PC-3 (cell line): ENCODE results near the gene PREX1. TPM values are rescaled to one million over a fixed set of nuclear protein-coding genes. Genes with fewer than 3 reads are reported as not detected.

Source experiments
- ATAC-seq: fragments of 200-7000 bp; cut with Tn5 transposase; 2 replicates; pipeline ENCODE4 v1.9.1; 2020; ENCODE audit warnings: mild to moderate bottlenecking, moderate library complexity
- BruUV-seq: library from RNA; stranded (reverse); fragments of 400-500 nt; replicated peaks from 2 replicates; lab custom pipeline; 2021; lab: Mats Ljungman, UMichigan
- CTCF ChIA-PET: fragments of 300-600 bp; sonication (Branson Sonifier 250); formaldehyde crosslinking; loops from one replicate; lab custom pipeline; 2022; ENCODE audit warnings: antibody characterized with exemption; lab: Charles Lee
- POLR2A ChIA-PET: fragments of 300-600 bp; sonication (Branson Sonifier 250); formaldehyde crosslinking; loops from one replicate; lab custom pipeline; 2022; ENCODE audit warnings: antibody characterized with exemption; ENCODE audit not compliant: unreplicated experiment; lab: Charles Lee
- DNase-seq: peaks from one replicate; pipeline ENCODE4 v3.0.0-alpha.2; 2015
- H2AFZ ChIP-seq: fragments of 300-600 bp; sonication (generic); 2 replicates; pipeline ENCODE4 v1.6.0; 2016; ENCODE audit warnings: antibody characterized with exemption, low read length
- H3F3A ChIP-seq: fragments of 300-600 bp; sonication (generic); one replicate; pipeline ENCODE4 v1.6.0; 2017; ENCODE audit warnings: antibody characterized with exemption, low read length, control low read depth, mild to moderate bottlenecking; ENCODE audit not compliant: unreplicated experiment
- H3K27ac ChIP-seq: fragments of 300-600 bp; sonication (generic); 2 replicates; pipeline ENCODE4 v1.5.1; 2016; ENCODE audit warnings: mild to moderate bottlenecking, low read length
- H3K27me3 ChIP-seq: fragments of 300-600 bp; sonication (generic); 2 replicates; pipeline ENCODE4 v1.6.1; 2016; ENCODE audit warnings: low read length, mixed read lengths
- H3K36me3 ChIP-seq: fragments of 300-600 bp; sonication (generic); 2 replicates; pipeline ENCODE4 v1.6.1; 2016; ENCODE audit warnings: low read depth, mixed run types, low read length, mixed read lengths
- H3K4me1 ChIP-seq: fragments of 300-600 bp; sonication (generic); 2 replicates; pipeline ENCODE4 v1.5.1; 2016; ENCODE audit warnings: low read length; ENCODE audit not compliant: insufficient read depth
- H3K4me2 ChIP-seq: fragments of 300-600 bp; sonication (generic); 2 replicates; pipeline ENCODE4 v1.6.0; 2016; ENCODE audit warnings: low read length
- H3K4me3 ChIP-seq: fragments of 300-600 bp; sonication (generic); 2 replicates; pipeline ENCODE4 v1.5.1; 2016; ENCODE audit warnings: mild to moderate bottlenecking, low read length, mixed read lengths
- H3K79me2 ChIP-seq: fragments of 300-600 bp; sonication (generic); 2 replicates; pipeline ENCODE4 v1.6.1; 2017; ENCODE audit warnings: low read length, mixed read lengths
- H3K9ac ChIP-seq: fragments of 300-600 bp; sonication (generic); 2 replicates; pipeline ENCODE4 v1.6.0; 2016; ENCODE audit warnings: mild to moderate bottlenecking, low read length
- H3K9me2 ChIP-seq: fragments of 300-600 bp; sonication (generic); replicated peaks from 2 replicates; pipeline ENCODE4 v1.6.1; 2016; ENCODE audit warnings: mixed run types, low read length, mixed read lengths
- H3K9me3 ChIP-seq: fragments of 300-600 bp; sonication (generic); 2 replicates; pipeline ENCODE4 v1.6.1; 2016; ENCODE audit warnings: low read length, mixed read lengths
- H4K20me1 ChIP-seq: fragments of 300-600 bp; sonication (generic); 2 replicates; pipeline ENCODE4 v1.6.1; 2016; ENCODE audit warnings: low read length, mixed read lengths
- EZH2 ChIP-seq: fragments of 300-600 bp; sonication (generic); IDR thresholded peaks from one replicate; pipeline ENCODE4 v1.6.1; 2017; ENCODE audit warnings: antibody characterized with exemption, mild to moderate bottlenecking, low read length; ENCODE audit not compliant: unreplicated experiment
- EZH2phosphoT487 ChIP-seq: fragments of 300-600 bp; sonication (generic); IDR thresholded peaks from 2 replicates; pipeline ENCODE4 v1.6.1; 2018; ENCODE audit warnings: mild to moderate bottlenecking, antibody characterized with exemption, low read length, borderline replicate concordance
- intact Hi-C: fragments of 100-400 bp; cut with micrococcal nuclease; formaldehyde crosslinking; loops from 2 replicates; pipeline ENCODE4 v1.9.0; 2023
- total RNA-seq: library from RNA; depleted of rRNA; stranded (reverse); fragments of >200 nt; gene quantifications from 2 replicates; pipeline ENCODE4 v1.2.3, GENCODE V29; 2014
- TF ChIP-seq, protein P1 (sequence below): fragments of 300-600 bp; sonication (generic); conservative IDR thresholded peaks from 2 replicates; pipeline ENCODE4 v1.5.1; 2017; ENCODE audit warnings: antibody characterized with exemption, low read depth, mild to moderate bottlenecking, low read length

PREX1 gene
- total RNA-seq, 1 experiment from 2014 or later = 22.1 TPM

- Histone ChIP-seq H3K9me3 (no peaks in the 10 kb centered on the region), H3K4me2 (no peak overlapping the region), H3K4me1 (peaks cover 10% of the 10 kb centered on the region; the same call in 1 of the 2 replicates), H3K79me2 (no peaks in the 10 kb centered on the region), H2AFZ (no peak overlapping the region), H3K27me3 (no peaks in the 10 kb centered on the region), H3F3A (no peaks in the 10 kb centered on the region), H3K4me3 (no peak overlapping the region), H3K9ac (no peak overlapping the region), H3K9me2 (no peaks in the 10 kb centered on the region), H3K36me3 (no peaks in the 10 kb centered on the region), H3K27ac (no peak overlapping the region), H4K20me1 (no peaks in the 10 kb centered on the region)
- ChIA-PET POLR2A (interaction anchor here (0.6 kb wide), 3 partner anchors 823 to 1589 kb away, joined by 3 to 4 read pairs (median 3); no protein-coding TSS in a partner anchor), CTCF (no interaction called here)
- intact Hi-C loops = no loop called here
- peak; percentile 92 for ATAC-seq
- no TSS peak for BruUV-seq
- TF ChIP-seq, protein P1, sequence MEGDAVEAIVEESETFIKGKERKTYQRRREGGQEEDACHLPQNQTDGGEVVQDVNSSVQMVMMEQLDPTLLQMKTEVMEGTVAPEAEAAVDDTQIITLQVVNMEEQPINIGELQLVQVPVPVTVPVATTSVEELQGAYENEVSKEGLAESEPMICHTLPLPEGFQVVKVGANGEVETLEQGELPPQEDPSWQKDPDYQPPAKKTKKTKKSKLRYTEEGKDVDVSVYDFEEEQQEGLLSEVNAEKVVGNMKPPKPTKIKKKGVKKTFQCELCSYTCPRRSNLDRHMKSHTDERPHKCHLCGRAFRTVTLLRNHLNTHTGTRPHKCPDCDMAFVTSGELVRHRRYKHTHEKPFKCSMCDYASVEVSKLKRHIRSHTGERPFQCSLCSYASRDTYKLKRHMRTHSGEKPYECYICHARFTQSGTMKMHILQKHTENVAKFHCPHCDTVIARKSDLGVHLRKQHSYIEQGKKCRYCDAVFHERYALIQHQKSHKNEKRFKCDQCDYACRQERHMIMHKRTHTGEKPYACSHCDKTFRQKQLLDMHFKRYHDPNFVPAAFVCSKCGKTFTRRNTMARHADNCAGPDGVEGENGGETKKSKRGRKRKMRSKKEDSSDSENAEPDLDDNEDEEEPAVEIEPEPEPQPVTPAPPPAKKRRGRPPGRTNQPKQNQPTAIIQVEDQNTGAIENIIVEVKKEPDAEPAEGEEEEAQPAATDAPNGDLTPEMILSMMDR = no peak
- TF ChIP-seq EZH2 (no peak), EZH2phosphoT487 (no peak)
- peak; percentile 59 for DNase-seq
Measured at GRCh38 chr20:48638546-48638945, 189.3 kb downstream of the PREX1 start.

DNA sequence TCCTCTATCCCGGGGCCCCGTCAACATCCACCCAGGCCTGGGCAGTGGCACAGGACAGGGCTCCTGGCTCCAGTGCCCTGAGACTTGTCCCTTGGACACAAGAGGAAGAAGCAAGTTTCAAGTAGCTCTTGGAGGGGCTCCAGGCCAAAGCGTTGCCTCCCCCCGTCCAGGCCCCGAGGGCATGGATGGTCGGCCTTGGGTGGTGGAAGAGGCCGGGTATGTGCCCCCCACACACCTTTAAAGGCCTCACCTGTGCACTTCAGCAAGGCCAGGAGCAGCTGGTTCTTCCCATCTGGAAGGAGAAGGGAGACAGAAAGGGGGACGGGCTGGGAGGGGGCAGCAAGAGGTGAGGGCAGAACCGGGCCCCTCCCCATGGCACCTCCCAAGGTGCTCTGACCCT lies 190.3 kb downstream of the PREX1 start:
- ATAC-seq = no peak
- no peaks in the 10 kb centered on the region for H3K79me2 ChIP-seq
- TF ChIP-seq EZH2 (no peak), EZH2phosphoT487 (no peak)
- TF ChIP-seq, protein P1 = no peak
- no peak for DNase-seq
- no TSS peak for BruUV-seq
- no peak overlapping the region for H3K4me2 ChIP-seq
- H3F3A ChIP-seq = no peaks in the 10 kb centered on the region
- peaks cover 10% of the 10 kb centered on the region; the same call in 1 of the 2 replicates for H3K4me1 ChIP-seq
- H3K27ac ChIP-seq = no peak overlapping the region
- H2AFZ ChIP-seq = no peak overlapping the region
- intact Hi-C loops = no loop called here
- H3K9me2 ChIP-seq = no peaks in the 10 kb centered on the region
- H3K36me3 ChIP-seq = no peaks in the 10 kb centered on the region
- ChIA-PET CTCF (no interaction called here), POLR2A (no interaction called here)
- H3K9me3 ChIP-seq = no peaks in the 10 kb centered on the region
- no peaks in the 10 kb centered on the region for H3K27me3 ChIP-seq
- H4K20me1 ChIP-seq = no peaks in the 10 kb centered on the region
- no peak overlapping the region for H3K9ac ChIP-seq
- no peak overlapping the region for H3K4me3 ChIP-seq

- no peaks in the 10 kb centered on the region for H3K9me2 ChIP-seq
- no peak overlapping the region for H3K9ac ChIP-seq
- H3K36me3 ChIP-seq = no peaks in the 10 kb centered on the region
- H3K4me3 ChIP-seq = no peak overlapping the region
- H3K79me2 ChIP-seq = no peaks in the 10 kb centered on the region
- no peaks in the 10 kb centered on the region for H4K20me1 ChIP-seq
- POLR2A ChIA-PET = no interaction called here
- H2AFZ ChIP-seq = no peak overlapping the region
- DNase-seq (no peak), ATAC-seq (no peak)
- peaks cover 10% of the 10 kb centered on the region; the same call in 1 of the 2 replicates for H3K4me1 ChIP-seq
- CTCF ChIA-PET = no interaction called here
- TF ChIP-seq EZH2phosphoT487 = no peak
- no peak for TF ChIP-seq EZH2
- TF ChIP-seq, protein P1 = no peak
- no peak overlapping the region for H3K27ac ChIP-seq
- no peaks in the 10 kb centered on the region for H3F3A ChIP-seq
- no TSS peak for BruUV-seq
- no peaks in the 10 kb centered on the region for H3K9me3 ChIP-seq
- H3K27me3 ChIP-seq = no peaks in the 10 kb centered on the region
- no peak overlapping the region for H3K4me2 ChIP-seq
- intact Hi-C loops = no loop called here
Measured at GRCh38 chr20:48636301-48636700, 191.5 kb downstream of the PREX1 start.
